ENCODE results near the gene SST.

SST gene

GRCh38 chr3:187642861-187643260, 27.3 kb downstream of the SST start:
- no peak for TF ChIP-seq ZFX (IDR thresholded peaks at IDR 0.05)
- TF ChIP-seq CTCF (conservative IDR thresholded peaks at IDR 0.05) = no peak
- H3K27ac ChIP-seq = no peak overlapping the region

DNA sequence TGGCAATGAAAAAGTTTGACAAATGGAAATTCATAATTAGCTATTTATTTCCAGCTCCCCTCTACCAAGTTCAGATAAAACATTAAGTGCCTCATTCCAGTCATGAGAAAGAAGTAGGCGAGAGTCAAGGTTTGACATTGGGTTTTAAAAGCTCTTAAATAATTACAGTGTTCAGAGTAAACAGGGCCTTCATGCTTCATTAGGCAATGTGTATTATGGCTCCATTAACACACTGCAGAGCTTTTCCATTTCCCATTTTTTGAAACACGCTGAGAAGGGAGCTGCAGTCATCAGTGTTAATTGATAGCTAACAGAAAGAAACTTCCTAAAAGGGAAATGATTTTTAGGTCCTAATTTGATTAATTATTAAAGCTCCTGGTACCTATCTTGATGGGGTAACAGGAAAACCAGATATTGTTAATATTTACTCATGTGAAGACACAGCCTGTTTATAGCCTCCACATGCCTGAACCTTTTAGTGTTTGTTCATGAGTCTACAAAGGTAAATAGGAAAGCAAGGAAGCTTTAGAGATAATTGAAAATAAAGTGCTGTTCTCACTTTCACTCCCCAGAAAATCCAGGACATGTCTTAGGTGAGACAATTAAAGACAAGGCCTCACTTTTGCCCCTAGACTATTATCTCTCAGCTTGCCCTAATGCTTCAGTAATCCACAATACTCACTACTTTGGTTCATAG, 28.7 kb downstream of the SST start:
- no peak overlapping the region for H3K27ac ChIP-seq

DNA sequence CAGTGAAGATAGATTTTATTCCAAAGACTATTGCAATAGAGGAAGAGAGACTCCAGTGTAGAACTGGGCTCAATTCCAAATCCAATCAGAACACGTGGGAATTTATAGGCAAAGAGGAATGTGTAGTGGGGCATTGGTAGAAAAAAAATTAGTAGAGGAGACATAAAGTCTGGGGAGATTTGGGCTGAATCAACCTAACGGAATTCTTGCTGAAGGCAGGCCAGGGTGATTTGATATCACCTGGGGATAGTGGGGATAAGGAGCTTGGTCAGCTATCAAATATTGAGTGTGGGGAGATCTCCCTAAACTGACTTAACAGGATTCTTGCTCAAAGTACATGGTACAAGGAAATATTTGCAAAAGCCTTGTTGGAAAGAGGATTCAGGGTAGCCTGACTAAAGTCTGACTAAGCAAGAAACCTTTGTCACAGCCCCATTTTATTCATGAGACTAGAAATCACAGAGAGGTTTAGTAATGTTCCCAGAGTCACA, 29.6 kb downstream of the SST start:
- H3K27ac ChIP-seq = no peak overlapping the region
- no peak for TF ChIP-seq CTCF (conservative IDR thresholded peaks at IDR 0.05)
- no peak for TF ChIP-seq ZFX (IDR thresholded peaks at IDR 0.05)

More for the DNA sequence above, 28.7 kb downstream of the SST start:
- no peak for TF ChIP-seq ZFX (IDR thresholded peaks at IDR 0.05)
- TF ChIP-seq CTCF (conservative IDR thresholded peaks at IDR 0.05) = no peak

- TF ChIP-seq ZFX (IDR thresholded peaks at IDR 0.05) = no peak
- TF ChIP-seq CTCF (conservative IDR thresholded peaks at IDR 0.05) = no peak
- H3K27ac ChIP-seq = no peak overlapping the region
These were observed 30.1 kb downstream of the SST start for GRCh38 chr3:187639927-187640568.

GRCh38 chr3:187636528-187636927, 33.7 kb downstream of the SST start:
- H3K27ac ChIP-seq = no peak overlapping the region
- TF ChIP-seq ZFX (IDR thresholded peaks at IDR 0.05) (no peak), CTCF (conservative IDR thresholded peaks at IDR 0.05) (no peak)

- H3K27ac ChIP-seq = no peak overlapping the region
- TF ChIP-seq ZFX (IDR thresholded peaks at IDR 0.05) = no peak
- TF ChIP-seq CTCF (conservative IDR thresholded peaks at IDR 0.05) = no peak
These were observed 39.8 kb downstream of the SST start for GRCh38 chr3:187630404-187630803.

- no peak overlapping the region for H3K27ac ChIP-seq
- TF ChIP-seq ZFX (IDR thresholded peaks at IDR 0.05) = no peak
- no peak for TF ChIP-seq CTCF (conservative IDR thresholded peaks at IDR 0.05)
These were observed 40.5 kb downstream of the SST start for GRCh38 chr3:187629711-187630110.
